IMR-90 (cell line): ENCODE results near the gene SLC6A3. TPM values are rescaled to one million over a fixed set of nuclear protein-coding genes. Genes with fewer than 3 reads are reported as not detected.

Experiments used
- ATAC-seq: fragments of 200-7000 bp; cut with Tn5 transposase; 2 replicates; pipeline ENCODE4 v1.9.1; 2020; ENCODE audit warnings: low read depth, mild to moderate bottlenecking, moderate library complexity
- BruUV-seq: library from RNA; stranded (reverse); fragments of 400-500 nt; replicated peaks from 2 replicates; lab custom pipeline; 2021; lab: Mats Ljungman, UMichigan
- CTCF ChIA-PET: fragments of 300-600 bp; formaldehyde crosslinking; extraction: SDS; loops from one replicate; lab custom pipeline; 2021; ENCODE audit warnings: antibody characterized with exemption; lab: Yijun Ruan, JAX
- POLR2A ChIA-PET: fragments of 300-600 bp; sonication (Branson Sonifier 250); formaldehyde crosslinking; loops from one replicate; lab custom pipeline; 2022; ENCODE audit warnings: antibody characterized with exemption; ENCODE audit not compliant: unreplicated experiment; lab: Charles Lee
- DNase-seq: peaks from one replicate; pipeline ENCODE4 v3.0.0; 2013
- H2AFZ ChIP-seq: replicated peaks from 2 replicates; pipeline ENCODE3; 2013; ENCODE audit warnings: low read length, mild to moderate bottlenecking; ENCODE audit not compliant: poor library complexity
- H2AK5ac ChIP-seq: 2 replicates; pipeline ENCODE4 v1.6.1; 2013; ENCODE audit warnings: low read depth, low read length, inconsistent platforms
- H2AK9ac ChIP-seq: replicated peaks from 2 replicates; pipeline ENCODE3; 2013; ENCODE audit warnings: mild to moderate bottlenecking, low read depth, low read length, moderate library complexity; ENCODE audit not compliant: poor library complexity
- H2BK120ac ChIP-seq: 2 replicates; pipeline ENCODE4 v1.6.1; 2013; ENCODE audit warnings: low read depth, low read length, inconsistent platforms
- H2BK15ac ChIP-seq: 3 replicates; pipeline ENCODE4 v1.6.1; 2013; ENCODE audit warnings: low read depth, low read length, inconsistent platforms
- H2BK20ac ChIP-seq: 2 replicates; pipeline ENCODE4 v1.6.1; 2013; ENCODE audit warnings: low read depth, mild to moderate bottlenecking, inconsistent platforms, low read length, moderate library complexity
- H2BK5ac ChIP-seq: 2 replicates; pipeline ENCODE4 v1.6.1; 2013; ENCODE audit warnings: mild to moderate bottlenecking, low read depth, low read length, inconsistent platforms; ENCODE audit not compliant: poor library complexity, severe bottlenecking
- H3K14ac ChIP-seq: replicated peaks from 2 replicates; pipeline ENCODE4 v1.6.1; 2013; ENCODE audit warnings: low read depth, low read length, inconsistent platforms
- H3K18ac ChIP-seq: 2 replicates; pipeline ENCODE4 v1.6.1; 2013; ENCODE audit warnings: low read depth, low read length, control low read depth
- H3K23ac ChIP-seq: 2 replicates; pipeline ENCODE4 v1.6.1; 2013; ENCODE audit warnings: low read depth, low read length, inconsistent platforms
- H3K27ac ChIP-seq: 2 replicates; pipeline ENCODE4 v1.5.1; 2013; ENCODE audit warnings: mild to moderate bottlenecking, control low read depth, low read length; ENCODE audit not compliant: insufficient read depth
- H3K27me3 ChIP-seq: 2 replicates; pipeline ENCODE4 v1.6.1; 2013; ENCODE audit warnings: low read length; ENCODE audit not compliant: control insufficient read depth, insufficient read depth
- H3K36me3 ChIP-seq: 2 replicates; pipeline ENCODE4 v1.6.1; 2013; ENCODE audit warnings: low read length, mixed read lengths; ENCODE audit not compliant: control insufficient read depth, insufficient read depth
- H3K4ac ChIP-seq: 2 replicates; pipeline ENCODE4 v1.6.1; 2013; ENCODE audit warnings: low read depth, low read length, inconsistent platforms
- H3K4me1 ChIP-seq: 2 replicates; pipeline ENCODE4 v1.6.1; 2013; ENCODE audit warnings: low read length, mixed read lengths; ENCODE audit not compliant: control insufficient read depth, insufficient read depth
- H3K4me2 ChIP-seq: 2 replicates; pipeline ENCODE4 v1.6.1; 2013; ENCODE audit warnings: low read depth, mild to moderate bottlenecking, control low read depth, low read length, moderate library complexity
- H3K4me3 ChIP-seq: 2 replicates; pipeline ENCODE4 v1.5.1; 2013; ENCODE audit warnings: low read depth, mild to moderate bottlenecking, control low read depth, low read length, moderate library complexity; ENCODE audit not compliant: insufficient read depth
- H3K56ac ChIP-seq: 2 replicates; pipeline ENCODE4 v1.6.1; 2013; ENCODE audit warnings: low read length, inconsistent platforms; ENCODE audit not compliant: insufficient read depth; ENCODE audit errors: extremely low read depth
- H3K79me1 ChIP-seq, 2 experiments: 2 replicates each; pipeline ENCODE4 v1.6.1; 2013; ENCODE audit warnings: low read length in 2 of 2, inconsistent platforms in 1 of 2, low read depth in 1 of 2
- H3K9ac ChIP-seq: 2 replicates; pipeline ENCODE4 v1.6.1; 2013; ENCODE audit warnings: low read depth, low read length, control low read depth
- H3K9me1 ChIP-seq: 2 replicates; pipeline ENCODE4 v1.6.1; 2013; ENCODE audit warnings: low read length, inconsistent platforms; ENCODE audit not compliant: insufficient read depth
- H3K9me3 ChIP-seq: 2 replicates; pipeline ENCODE4 v1.6.1; 2013; ENCODE audit warnings: low read length; ENCODE audit not compliant: control insufficient read depth, insufficient read depth
- H4K20me1 ChIP-seq: 2 replicates; pipeline ENCODE4 v1.6.1; 2013; ENCODE audit warnings: low read length, inconsistent platforms; ENCODE audit not compliant: insufficient read depth
- H4K5ac ChIP-seq: 2 replicates; pipeline ENCODE4 v1.6.1; 2013; ENCODE audit warnings: mild to moderate bottlenecking, low read depth, low read length, control low read depth
- H4K8ac ChIP-seq, 2 experiments: 2 replicates each; pipeline ENCODE4 v1.6.1; 2013; ENCODE audit warnings: low read depth in 2 of 2, low read length in 2 of 2, control low read depth in 1 of 2, inconsistent platforms in 1 of 2
- H4K91ac ChIP-seq: 2 replicates; pipeline ENCODE4 v1.6.1; 2013; ENCODE audit warnings: low read depth, low read length, inconsistent platforms; ENCODE audit not compliant: insufficient read depth
- MAFK ChIP-seq: IDR thresholded peaks from 2 replicates; pipeline ENCODE4 v1.6.1; 2012; ENCODE audit warnings: low read depth, low read length, improper control_type of control experiment
- MXI1 ChIP-seq: IDR thresholded peaks from 2 replicates; pipeline ENCODE4 v1.6.1; 2012; ENCODE audit warnings: low read depth, mild to moderate bottlenecking, low read length, moderate library complexity, borderline replicate concordance
- RCOR1 ChIP-seq: IDR thresholded peaks from 2 replicates; pipeline ENCODE4 v1.6.1; 2012; ENCODE audit warnings: mild to moderate bottlenecking, low read length, improper control_type of control experiment; ENCODE audit not compliant: insufficient replicate concordance
- WGBS, 2 experiments: methylation state at CpG; one replicate each; pipeline versions ENCODE4 v1.1.5 to v1.1.7; 2013; ENCODE audit warnings: missing lambda C conversion rate in 2 of 2; ENCODE audit not compliant: insufficient read length in 1 of 2; ENCODE audit errors: extremely low coverage in 2 of 2; 5-methylcytosine and 5-hydroxymethylcytosine counted together
- dilution Hi-C: fragments of 300-500 bp; cut with HindIII; formaldehyde crosslinking; loops from one replicate; pipeline ENCODE4 v1.14.3; 2018; ENCODE audit warnings: low sequenced_read_pairs; ENCODE audit not compliant: unreplicated experiment
- in situ Hi-C: fragments of 300-500 bp; cut with MboI; formaldehyde crosslinking; loops from 3 replicates; pipeline ENCODE4 v1.14.3; 2019; ENCODE audit warnings: low sequenced_read_pairs, inconsistent platforms, mixed read lengths
- intact Hi-C: fragments of 100-400 bp; cut with micrococcal nuclease; formaldehyde crosslinking; loops from 2 replicates; pipeline ENCODE4 v1.10.0; 2022
- polyA plus RNA-seq, 3 experiments: library from polyadenylated mRNA; depleted of rRNA; stranded (reverse); fragments of >200 nt; gene quantifications; 2 replicates each; pipeline ENCODE4 v1.2.3, GENCODE V29; 2012; ENCODE audit warnings: low replicate concordance in 1 of 3
- total RNA-seq: library from RNA; depleted of rRNA; stranded (reverse); fragments of >200 nt; gene quantifications from 2 replicates; pipeline ENCODE4 v1.2.3, GENCODE V29; 2012
- TF ChIP-seq, protein P1 (sequence below): fragments of 150-350 bp; IDR thresholded peaks from 2 replicates; pipeline ENCODE4 v1.6.1; 2017; ENCODE audit warnings: mild to moderate bottlenecking, antibody characterized with exemption, low read length, low read depth

SLC6A3 gene
- total and polyA plus RNA-seq, 2 of the 4 experiments (the other 2 are of a cell fraction): not detected

DNA sequence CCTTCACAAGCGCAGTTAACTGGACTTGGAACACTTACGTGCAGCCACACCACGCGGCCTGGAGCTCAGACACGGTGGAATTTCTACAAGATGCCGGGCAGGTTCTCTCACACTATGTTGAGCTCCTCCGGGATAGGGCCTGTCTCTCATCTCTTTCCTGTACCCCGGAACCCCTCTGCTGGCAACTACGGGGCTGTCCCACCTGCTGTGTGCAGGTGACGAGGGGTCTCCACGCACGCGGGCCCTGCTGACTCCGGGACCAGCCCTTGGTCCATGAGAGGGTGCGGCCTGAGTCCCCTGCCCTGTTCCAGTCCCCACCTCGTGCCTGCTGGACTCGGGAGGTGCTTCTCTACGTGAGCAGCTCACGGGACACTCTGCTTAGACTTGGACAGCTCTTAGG, 40.1 kb downstream of the SLC6A3 start:
- Histone ChIP-seq H3K9ac (no peak overlapping the region), H2AK5ac (no peak overlapping the region), H3K23ac (no peak overlapping the region), H3K4ac (no peak overlapping the region), H3K9me1 (no peaks in the 10 kb centered on the region), H4K8ac (no peak overlapping the region), H4K91ac (no peak overlapping the region), H4K5ac (no peak overlapping the region), H3K18ac (no peak overlapping the region), H3K27me3 (peaks cover 10% of the 10 kb centered on the region; the same call in 1 of the 2 replicates), H3K4me1 (no peaks in the 10 kb centered on the region), H4K20me1 (no peaks in the 10 kb centered on the region), H3K4me2 (no peak overlapping the region), H2BK15ac (no peak overlapping the region), H3K27ac (no peak overlapping the region), H2AK9ac (no peak overlapping the region), H3K14ac (no peak overlapping the region), H3K56ac (no peak overlapping the region), H3K9me3 (no peaks in the 10 kb centered on the region), H3K4me3 (no peak overlapping the region), H3K79me1 (no peaks in the 10 kb centered on the region), H2BK5ac (no peak overlapping the region), H3K36me3 (no peaks in the 10 kb centered on the region), H2AFZ (no peak overlapping the region), H2BK20ac (no peak overlapping the region), H2BK120ac (no peak overlapping the region)
- TF ChIP-seq MAFK (no peak), MXI1 (no peak), RCOR1 (no peak)
- TF ChIP-seq, protein P1, sequence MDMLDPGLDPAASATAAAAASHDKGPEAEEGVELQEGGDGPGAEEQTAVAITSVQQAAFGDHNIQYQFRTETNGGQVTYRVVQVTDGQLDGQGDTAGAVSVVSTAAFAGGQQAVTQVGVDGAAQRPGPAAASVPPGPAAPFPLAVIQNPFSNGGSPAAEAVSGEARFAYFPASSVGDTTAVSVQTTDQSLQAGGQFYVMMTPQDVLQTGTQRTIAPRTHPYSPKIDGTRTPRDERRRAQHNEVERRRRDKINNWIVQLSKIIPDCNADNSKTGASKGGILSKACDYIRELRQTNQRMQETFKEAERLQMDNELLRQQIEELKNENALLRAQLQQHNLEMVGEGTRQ: no peak
- dilution Hi-C loops: no loop called here
- in situ Hi-C loops: no loop called here
- CTCF ChIA-PET: no interaction called here
- ATAC-seq: no peak
- no peak for DNase-seq
- POLR2A ChIA-PET: no interaction called here
- no TSS peak for BruUV-seq
- 73% methylated on average over 13 of the region's 19 CpGs; no CpG with 5 or more reads in 1 of the 2 experiments for WGBS, 2 experiments
- intact Hi-C loops: no loop called here
